ENCODE data around the gene PID1.

PID1 gene

DNA sequence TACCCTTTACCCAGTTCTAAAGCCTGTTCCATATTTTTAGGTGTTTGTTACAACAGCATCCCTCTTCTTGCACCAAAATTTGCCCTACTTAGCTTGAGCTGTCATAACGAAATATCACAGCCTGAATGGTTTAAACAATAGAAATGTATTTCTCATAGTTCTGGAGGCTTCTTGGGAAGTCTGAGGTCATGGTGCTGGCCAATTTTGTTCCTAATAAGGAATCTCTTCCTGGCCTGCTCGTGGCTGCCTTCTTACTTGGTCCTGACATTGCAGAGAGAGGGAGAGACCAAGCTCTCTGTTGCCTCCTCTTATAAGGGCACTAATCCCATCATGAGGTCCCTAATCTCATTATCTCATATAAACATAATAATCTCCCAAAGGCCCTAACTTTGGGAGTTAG lies 267.8 kb downstream of the PID1 start:
- TF ChIP-seq REST (IDR thresholded peaks at IDR 0.05; ENCODE audit: insufficient replicate concordance, low read depth) (no peak), SPI1 (IDR thresholded peaks at IDR 0.05; ENCODE audit: borderline replicate concordance, low read depth) (no peak), GABPA (IDR thresholded peaks at IDR 0.05; ENCODE audit: low read depth) (no peak), CTCF (IDR thresholded peaks at IDR 0.05; ENCODE audit: insufficient read depth, low read length) (no peak), POLR2AphosphoS5 (IDR thresholded peaks at IDR 0.05; ENCODE audit: low read depth) (no peak)
- no peak for DNase-seq (ENCODE audit: low read depth in 1 of 2, low spot score in 1 of 2)
- Histone ChIP-seq H3K27ac (replicated peaks) (no peak overlapping the region), H3K4me3 (replicated peaks; ENCODE audit: insufficient read depth, low read length) (no peak overlapping the region), H3K27me3 (ENCODE audit: insufficient read depth, poor library complexity, severe bottlenecking) (no peaks in the 10 kb centered on the region)

GRCh38 chr2:229001196-229001595 lies 269.9 kb downstream of the PID1 start:
- no peak for DNase-seq (ENCODE audit: low read depth in 1 of 2, low spot score in 1 of 2)
- TF ChIP-seq SPI1 (IDR thresholded peaks at IDR 0.05; ENCODE audit: borderline replicate concordance, low read depth) = no peak
- H3K4me3 ChIP-seq (replicated peaks; ENCODE audit: insufficient read depth, low read length) = no peak overlapping the region
- H3K27me3 ChIP-seq (ENCODE audit: insufficient read depth, poor library complexity, severe bottlenecking) = no peaks in the 10 kb centered on the region
- H3K27ac ChIP-seq (replicated peaks) = no peak overlapping the region

GRCh38 chr2:228999326-228999725 lies 271.8 kb downstream of the PID1 start:
- TF ChIP-seq REST (IDR thresholded peaks at IDR 0.05; ENCODE audit: insufficient replicate concordance, low read depth) (no peak), GABPA (IDR thresholded peaks at IDR 0.05; ENCODE audit: low read depth) (no peak), SPI1 (IDR thresholded peaks at IDR 0.05; ENCODE audit: borderline replicate concordance, low read depth) (no peak), CTCF (IDR thresholded peaks at IDR 0.05; ENCODE audit: insufficient read depth, low read length) (no peak), POLR2AphosphoS5 (IDR thresholded peaks at IDR 0.05; ENCODE audit: low read depth) (no peak)
- no peak overlapping the region for H3K4me3 ChIP-seq (replicated peaks; ENCODE audit: insufficient read depth, low read length)
- no peaks in the 10 kb centered on the region for H3K27me3 ChIP-seq (ENCODE audit: insufficient read depth, poor library complexity, severe bottlenecking)
- H3K27ac ChIP-seq (replicated peaks) = no peak overlapping the region
- no peak for DNase-seq (ENCODE audit: low read depth in 1 of 2, low spot score in 1 of 2)

DNA sequence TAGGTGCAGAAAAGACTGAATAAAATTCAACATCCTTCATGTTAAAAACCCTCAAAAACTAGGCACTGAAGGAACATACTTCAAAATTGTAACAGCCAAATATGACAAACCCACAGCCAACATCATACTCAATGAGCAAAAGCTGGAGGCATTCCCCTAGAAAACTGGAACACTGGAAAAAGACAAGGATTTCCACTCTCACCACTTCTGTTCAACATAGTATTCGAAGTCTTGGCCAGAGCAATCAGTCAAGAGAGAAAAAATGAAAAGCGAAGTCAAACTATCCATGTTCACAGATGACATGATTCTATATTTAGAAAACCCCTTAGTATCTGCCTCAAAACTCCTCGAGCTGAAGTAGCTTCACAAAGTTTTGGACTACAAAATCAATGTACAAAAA lies 282.3 kb downstream of the PID1 start:
- H3K27me3 ChIP-seq (ENCODE audit: insufficient read depth, poor library complexity, severe bottlenecking) = no peaks in the 10 kb centered on the region
- H3K27ac ChIP-seq (replicated peaks) = no peak overlapping the region
- no peak for TF ChIP-seq GABPA (IDR thresholded peaks at IDR 0.05; ENCODE audit: low read depth)
- TF ChIP-seq CTCF (IDR thresholded peaks at IDR 0.05; ENCODE audit: insufficient read depth, low read length) = no peak
- no peak for TF ChIP-seq SPI1 (IDR thresholded peaks at IDR 0.05; ENCODE audit: borderline replicate concordance, low read depth)
- TF ChIP-seq REST (IDR thresholded peaks at IDR 0.05; ENCODE audit: insufficient replicate concordance, low read depth) = no peak
- TF ChIP-seq POLR2AphosphoS5 (IDR thresholded peaks at IDR 0.05; ENCODE audit: low read depth) = no peak
- no peak overlapping the region for H3K4me3 ChIP-seq (replicated peaks; ENCODE audit: insufficient read depth, low read length)
- DNase-seq (ENCODE audit: low read depth in 1 of 2, low spot score in 1 of 2) = no peak
